NCI-H2029 treated with DMSO at 0.1 percent for 48 hours (cell line): ENCODE results near the gene RASA3.

Source experiments
- DNase-seq: peaks from one replicate; lab custom pipeline; 2025; lab: John Stamatoyannopoulos, UW

Gene RASA3

DNA sequence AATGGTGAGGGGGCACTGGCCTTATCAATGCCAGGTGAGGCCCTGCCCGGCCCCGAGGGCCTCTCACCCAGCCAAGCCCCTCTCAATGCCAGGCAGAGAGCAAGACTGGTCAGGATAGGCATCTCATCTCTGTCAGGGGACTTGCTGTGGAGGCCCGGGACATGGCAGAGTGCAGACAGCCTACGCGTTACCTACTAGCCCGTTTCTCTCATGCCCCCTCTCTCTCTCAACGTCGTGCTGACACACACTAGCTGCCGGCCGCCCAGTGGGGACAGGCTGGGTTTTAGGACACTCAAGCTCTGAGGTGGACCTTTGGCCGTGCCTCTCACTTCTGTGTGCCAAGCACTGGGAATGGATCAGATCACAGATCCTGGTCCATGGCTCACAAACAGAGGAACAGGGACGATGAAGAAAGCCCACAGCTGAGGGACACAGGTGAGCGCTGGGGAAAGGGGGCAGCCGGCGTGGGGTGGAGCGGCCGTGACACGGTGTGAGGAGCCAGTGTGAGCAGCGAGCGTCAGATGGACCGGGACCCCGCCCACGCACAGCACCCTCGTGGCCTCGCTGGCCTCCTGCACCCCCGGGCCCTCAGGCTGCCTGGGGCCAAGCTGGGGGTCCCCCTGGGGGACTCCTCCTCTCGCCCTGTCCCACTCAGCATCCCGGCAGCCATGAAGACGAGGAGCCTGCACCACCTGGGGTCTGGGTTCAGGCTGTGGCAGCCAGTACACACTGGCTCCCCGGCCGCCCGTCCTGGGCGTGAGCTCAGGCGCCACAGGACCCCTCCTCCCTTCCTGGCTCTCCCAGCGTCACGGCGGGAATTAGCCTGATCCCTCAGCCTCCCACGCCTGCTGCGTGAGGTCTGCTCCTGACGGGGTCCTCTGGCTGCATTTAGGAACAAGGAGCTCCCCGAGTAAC is 81.6 kb downstream of the RASA3 start:
- DNase-seq, result no peak

DNA sequence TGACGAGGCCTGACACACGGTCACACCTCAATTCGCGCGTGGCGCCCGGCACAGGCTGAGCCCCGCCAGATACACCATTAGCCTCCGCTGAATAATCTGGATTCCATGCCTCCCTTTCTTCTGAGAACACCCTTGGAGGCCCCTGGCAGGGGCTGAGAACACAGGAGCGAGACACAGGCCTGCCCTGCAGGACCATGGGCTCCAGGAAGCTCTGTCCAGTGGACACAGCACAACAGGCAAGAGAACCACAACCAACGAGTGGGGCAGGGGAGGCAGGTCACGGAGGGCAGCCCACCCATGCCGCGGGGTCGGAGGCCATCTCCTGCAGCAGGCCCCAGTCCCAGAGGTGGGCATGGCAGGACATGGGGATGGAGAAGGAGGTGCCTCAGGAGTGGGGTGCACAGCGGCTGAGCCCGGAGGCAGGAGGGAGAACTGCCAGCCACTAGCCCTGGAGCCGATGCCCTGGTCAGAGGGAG is 82.8 kb downstream of the RASA3 start:
- DNase-seq, result no peak

DNA sequence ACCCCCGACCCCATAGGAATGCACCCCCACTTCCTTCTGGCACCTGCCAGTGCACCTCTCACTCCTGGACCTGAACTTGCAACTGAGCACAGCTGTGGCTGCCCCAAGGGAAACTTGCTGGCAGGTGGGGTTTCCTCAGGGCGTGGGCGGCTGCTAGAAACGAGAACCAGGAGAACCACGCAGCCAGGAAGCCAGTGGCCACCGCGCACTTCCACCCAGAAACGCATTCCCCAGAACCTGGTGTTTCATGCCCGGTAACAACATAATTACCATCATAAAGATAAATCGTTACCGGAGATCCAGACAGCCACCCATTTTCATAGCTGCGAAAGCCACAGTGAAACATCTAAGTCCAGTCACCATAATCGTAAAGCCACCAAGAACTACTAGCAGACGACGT is 83.4 kb downstream of the RASA3 start:
- no peak for DNase-seq

DNA sequence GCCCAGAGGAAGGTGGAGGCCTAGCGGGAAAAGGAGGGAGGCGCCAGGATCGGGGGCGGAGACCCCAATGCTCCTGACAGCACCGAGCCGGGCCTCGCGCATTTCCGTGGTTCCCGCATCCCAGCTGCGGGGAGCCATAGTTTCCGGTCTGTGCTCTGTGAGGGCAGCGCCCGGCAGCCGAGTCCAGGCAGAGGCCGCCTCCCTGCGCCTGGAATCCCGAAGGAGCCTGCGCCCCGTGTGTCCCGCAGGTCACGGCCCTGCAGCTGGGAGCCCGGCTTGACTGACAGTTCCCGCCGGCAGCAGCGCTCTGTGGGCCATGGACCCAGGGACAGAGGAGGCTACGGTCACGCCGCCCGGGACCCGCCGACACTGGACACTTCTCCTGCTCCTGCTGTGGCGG is 84.0 kb downstream of the RASA3 start:
- no peak for DNase-seq

DNA sequence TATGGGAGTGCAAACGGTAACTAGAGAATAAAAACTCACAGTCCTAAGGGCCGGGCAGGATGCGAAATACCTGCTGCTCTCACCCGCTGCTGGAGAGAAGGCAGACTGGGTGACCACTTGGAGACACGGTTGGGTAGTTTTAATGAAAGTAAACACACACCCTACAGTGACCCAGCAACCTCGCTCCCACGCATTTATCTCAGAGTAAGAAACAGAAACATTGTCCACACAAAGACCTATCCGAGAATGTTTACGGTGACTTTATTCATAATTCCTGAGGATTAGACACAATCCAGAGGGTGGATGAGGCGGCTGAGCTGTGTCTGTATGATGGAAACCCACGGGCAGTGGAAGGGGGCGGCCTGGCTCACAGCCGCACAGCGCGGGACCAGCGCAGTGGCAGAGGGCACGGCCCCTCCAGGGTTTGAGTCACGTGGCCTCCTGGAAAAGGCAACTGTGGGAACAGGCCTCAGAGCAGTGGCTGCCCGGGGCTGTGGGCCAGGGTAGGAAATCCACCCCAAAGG is 85.0 kb downstream of the RASA3 start:
- peak; percentile 49 for DNase-seq

DNA sequence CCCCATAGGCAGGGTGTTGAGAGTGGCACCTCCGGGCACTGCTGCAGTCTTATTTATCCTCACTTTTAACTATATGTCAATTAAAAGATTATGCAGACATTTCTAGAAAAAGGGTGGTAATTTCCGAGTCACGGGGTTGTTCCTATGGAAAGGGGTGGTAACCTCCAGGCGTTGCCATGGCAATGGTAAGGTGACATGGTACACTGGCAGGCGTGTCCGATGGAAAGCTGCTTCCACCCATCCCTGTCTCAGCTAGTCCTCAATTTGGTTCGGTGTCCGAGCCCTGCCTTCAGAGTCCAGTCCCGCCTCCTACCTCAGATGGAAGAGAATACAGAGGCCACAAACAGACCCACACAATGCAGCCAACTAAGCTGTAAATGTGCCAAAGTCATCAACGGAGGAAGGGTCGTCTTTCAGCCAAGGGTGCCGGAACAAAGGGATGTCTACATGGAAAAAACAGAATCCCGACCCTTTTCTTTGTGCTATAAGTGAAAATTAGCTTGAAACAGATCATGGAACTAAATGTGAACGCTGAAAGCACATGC is 85.9 kb downstream of the RASA3 start:
- DNase-seq, result peak; percentile 56

DNA sequence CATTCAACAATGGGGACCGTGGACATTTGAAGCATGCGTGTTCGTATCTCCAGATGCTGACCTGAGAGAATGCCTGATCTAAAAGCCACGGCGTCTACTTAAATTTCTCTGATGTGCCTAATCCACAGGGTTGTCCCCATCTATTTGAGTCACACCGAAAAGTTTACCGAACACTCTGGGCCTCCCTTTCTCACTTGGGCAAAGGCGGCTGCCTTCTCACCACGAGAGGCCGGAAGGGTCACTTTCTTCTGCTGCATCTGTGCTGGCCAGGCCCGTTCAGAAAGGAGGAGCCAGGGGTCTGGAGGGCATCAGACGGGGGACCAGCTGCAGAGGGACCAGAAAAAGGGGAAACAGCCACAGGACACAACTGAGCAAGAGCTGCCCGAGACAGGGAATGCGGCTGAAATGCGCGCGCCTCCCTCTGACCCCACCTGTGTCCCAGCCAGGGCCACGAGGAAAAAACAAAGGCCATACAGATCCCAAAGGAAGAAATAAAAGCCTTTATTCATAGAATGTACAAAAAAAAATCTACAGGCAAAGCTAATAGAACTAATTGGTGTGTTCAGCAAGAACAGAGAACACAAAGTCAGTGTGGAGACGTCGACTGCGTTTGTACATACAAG is 87.2 kb downstream of the RASA3 start:
- DNase-seq, result no peak

DNA sequence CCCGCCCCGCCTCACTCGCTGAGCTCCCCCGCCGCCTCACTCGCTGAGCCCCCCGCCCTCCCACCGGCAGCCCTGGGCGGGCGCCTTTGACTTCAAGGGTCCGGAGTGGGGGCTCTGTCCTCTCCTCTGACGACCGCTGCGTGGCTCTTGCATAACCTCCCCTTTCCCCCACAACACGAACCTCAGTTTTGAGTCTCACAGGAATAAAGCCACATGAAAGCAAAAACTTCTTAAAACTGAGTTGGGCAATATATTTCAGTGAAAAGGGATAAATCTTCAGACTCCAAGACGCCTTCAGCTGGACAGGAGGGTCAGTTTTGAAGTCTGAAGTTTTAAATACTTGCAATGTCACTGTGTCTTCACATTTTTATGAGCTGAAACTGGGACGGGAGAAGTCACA is 87.9 kb downstream of the RASA3 start:
- DNase-seq, result no peak

DNA sequence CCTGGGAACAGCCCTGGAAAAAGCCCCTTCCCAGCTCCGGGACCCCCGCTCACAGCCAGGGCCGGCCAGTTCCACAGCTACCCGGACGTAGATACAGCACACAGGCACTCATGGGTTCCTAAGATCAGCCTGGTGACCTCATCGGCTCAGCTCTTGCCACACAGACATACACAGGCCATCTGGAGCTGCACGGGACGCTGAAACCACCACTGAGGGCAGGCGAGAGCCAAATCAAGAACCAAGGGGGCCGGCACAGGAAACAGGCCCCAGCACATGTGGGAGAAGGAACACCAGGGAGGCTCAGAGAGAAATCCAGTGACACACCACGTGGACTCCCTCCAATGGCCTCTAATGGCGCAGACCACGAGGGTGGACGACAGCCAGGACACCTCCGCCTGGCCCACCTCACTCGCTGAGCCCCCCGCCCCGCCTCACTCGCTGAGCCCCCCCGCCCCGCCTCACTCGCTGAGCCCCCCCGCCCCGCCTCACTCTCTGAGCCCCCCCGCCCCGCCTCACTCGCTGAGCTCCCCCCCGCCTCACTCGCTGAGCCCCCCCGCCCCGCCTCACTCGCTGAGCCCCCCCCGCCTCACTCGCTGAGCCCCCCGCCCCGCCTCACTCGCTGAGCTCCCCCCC is 88.9 kb downstream of the RASA3 start:
- peak; percentile 3 for DNase-seq

DNA sequence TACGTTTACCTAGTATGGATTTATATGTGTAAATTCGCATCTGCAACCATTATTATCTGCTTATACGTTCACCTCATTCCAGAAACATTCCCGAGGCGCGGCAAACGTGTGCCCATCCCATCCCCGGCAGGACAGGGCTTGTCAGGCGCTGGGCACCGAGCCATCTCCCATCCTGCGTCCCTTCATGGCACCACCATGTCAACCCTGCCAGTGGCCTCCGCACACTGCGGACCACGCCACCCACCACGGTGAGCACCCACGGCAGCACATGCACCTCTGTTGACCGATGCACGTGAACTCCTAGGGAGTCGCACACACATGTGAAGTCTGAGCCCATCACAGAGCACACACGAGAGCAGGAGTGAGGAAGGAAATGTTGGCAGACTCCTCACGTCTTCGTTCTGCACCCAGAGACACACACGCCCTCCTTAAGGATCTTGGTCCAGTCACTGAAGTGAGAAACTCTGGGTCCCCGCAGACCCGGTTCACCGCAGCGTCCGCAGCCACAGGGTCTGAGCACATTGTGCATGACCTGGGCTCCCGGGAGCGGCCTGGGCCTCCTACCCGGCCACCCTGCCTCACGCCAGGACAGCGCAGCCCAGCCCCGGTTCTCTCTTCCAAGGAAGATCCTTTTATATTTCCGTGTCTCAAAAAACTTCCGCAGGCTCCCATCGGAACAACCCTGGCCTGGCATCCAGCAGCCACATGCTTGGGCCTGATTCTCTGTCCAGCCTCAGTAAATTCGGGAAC is 90.2 kb downstream of the RASA3 start:
- DNase-seq, result no peak

DNA sequence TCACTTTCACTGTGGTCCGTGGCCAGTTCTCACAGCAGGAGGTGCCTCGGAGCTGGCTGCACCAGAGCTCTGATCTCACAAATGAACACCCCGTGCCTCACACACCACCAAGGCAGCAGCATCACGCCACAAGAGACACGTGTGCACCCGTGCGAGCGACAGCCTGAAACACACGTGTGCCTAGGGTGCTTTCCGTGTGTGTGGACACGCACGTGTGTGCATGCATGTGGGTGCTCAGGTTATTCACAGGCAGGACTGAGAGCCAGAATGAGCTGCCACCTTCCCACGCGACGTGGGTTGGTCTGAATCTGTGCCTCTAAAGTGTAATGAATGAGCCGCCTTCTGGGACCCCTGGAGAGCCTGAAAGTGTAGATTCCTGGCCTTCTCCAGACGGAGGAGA is 90.9 kb downstream of the RASA3 start:
- DNase-seq, result no peak

DNA sequence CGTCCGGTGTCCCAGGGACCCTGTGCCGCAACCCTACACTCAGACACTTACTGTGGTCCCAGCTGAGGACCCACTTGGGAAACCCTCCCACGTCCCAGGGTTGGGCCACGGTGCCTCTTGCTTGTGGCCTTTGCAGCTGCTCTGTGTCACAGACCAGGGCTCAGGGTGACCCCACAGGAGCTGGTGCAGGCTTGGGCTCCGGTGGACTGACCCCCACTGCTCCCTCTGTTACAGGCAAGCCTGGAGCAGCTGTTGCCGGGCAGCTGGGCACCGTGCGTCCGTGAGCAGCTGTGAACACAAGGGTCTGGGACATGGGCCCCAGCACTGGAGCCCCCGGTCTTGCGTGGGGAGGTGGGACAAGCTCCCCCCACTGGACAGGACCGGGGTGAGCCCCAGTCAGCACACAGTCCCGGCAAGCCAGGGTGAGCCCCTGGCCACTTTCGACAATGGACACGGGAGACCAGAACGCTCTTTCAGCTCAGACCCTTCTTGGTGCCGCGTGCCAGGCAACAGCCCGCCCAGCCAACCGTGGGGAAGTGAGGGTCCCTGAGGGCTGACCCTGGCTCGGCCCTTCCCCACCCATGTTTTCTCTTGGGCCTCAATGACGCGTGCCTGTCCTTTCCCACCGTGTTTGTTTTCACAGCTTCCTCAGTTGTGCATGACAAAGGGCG is 92.8 kb downstream of the RASA3 start:
- DNase-seq, result no peak

DNA sequence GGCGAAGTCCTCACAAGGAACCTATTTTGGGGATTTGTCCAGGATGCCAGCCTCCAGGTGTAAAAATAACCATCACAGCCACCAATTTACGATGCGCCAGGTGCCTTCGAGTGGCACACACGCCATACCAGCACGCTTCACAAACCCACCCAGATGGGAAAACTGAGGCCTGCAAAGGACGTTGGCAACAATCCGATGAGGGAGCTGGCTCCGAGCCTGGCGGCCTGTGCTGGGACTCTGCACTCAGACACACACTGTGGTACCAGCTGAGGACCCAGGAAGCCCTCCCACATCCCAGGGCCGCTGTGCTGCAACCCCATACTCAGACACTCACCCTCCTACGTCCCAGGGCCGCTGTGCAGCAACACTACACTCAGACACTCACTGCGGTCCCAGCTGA is 93.5 kb downstream of the RASA3 start:
- no peak for DNase-seq

DNA sequence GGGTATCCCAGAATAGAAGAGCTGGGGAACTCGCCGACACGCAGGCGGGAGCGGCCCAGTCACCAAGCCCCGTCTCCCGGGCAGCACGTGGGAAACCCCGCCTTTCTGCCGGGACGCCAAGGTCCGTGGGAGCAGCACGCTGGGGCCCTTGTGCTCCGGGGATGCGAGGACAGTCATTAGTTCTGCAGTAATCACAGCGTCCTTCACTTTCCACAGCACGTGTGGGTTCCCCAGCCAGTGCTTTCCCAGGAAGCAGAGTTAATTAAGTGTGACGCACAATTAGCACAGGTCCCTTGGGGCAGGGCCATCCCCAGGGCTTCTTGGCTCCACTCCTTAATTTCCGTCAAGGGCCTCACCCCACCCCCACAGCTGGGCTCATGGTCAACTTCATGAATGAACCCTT is 94.2 kb downstream of the RASA3 start:
- no peak for DNase-seq

DNA sequence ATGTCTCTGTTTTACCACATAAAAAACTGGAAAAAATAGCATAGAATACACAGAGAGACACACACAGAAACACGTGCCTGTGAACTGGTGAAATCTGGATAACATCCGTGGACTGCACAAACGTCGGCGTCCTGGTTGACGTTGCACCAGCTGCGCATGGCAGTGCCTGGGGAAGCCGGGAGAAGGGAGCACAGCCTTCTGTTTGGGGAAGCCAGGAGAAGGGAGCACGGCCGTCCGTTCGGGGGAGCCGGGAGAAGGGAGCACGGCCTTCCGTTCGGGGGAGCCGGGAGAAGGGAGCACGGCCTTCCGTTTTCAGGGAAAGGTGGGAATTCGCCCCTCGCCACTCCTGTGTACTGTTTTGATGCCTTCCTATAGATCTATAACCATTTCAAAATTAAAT is 94.7 kb downstream of the RASA3 start:
- DNase-seq, result no peak

DNA sequence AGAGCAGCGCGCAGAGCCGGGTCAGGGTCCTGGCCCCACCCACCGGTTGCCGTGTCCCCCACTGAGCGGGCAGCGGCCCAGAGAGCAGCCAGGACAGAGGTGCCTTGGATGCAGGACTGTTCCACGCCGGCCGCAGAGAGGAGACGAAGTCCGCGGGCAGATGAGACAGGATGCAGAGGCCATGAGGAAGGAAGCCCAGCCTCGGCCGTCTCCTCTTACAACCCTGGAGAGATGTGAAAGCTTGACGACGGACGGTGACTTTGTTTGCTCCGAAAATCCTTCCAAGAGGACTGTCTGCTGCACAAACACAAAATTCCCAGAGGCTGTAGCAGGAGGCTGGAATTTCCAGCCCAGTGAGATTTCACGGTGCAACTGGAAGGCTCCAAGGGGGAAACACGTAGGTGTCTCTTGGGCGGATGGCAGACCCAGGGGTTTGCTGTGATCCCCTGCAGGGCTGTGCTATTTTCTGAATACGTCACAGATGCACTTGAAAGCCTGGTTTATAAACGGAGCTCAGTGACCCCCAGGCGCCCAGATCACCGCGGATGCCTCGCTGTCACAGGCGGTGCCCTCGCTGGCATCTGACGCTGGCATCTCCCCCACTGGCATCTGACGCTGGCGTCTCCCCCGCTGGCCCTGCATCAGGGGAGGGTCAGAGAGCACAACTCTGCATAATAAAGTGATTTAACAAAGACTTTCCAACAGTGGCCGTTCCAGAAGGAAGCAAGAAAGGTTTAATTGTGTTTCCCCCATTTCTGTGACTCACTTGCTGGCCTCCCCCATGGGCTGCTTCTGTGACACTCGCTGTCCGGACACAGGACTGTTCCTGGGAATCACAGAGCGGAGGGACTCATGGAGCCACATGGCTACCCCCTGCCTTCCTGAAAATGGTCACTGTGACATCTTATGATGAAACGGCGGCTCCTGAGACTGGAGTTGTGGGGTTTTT is 96.6 kb downstream of the RASA3 start:
- DNase-seq, result no peak

DNA sequence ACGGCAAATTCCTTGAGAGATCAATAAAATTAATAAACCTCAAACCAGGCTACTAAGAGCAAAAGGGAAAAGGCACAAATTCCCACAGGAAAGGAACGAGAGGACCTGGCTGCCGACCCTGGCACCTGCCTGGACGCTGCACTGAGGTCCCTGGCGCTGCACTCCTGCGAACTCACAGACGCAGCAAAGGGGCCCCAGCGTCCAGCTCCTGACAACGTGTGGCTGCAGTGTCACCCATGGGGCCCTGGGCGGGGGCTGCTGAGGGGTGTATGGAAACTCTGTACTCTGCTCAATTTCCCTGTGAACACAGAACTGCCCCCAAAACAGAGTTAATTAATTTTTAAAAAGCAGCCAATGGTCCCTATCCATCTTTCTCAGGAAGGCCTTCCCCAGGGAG is 97.2 kb downstream of the RASA3 start:
- DNase-seq, result no peak

DNA sequence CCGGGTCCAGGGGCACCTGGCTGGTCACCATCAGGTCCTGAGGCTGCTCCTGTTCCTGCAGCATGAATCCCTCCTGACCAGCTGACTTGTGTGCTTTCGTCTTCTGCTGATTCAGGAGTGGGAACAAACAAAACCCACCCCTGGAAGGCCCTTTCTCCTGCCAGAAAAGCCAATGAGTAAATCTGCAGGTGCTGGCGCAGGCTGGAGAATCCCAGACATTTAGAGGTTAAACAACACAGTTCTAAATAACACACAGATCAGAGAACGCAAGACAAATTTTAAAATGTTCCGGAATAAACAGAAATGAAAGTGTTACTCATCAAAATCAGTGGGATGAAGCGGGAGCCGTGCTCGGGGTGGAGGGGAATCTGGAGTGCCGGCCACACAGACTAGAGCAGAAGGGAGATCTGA is 97.9 kb downstream of the RASA3 start:
- no peak for DNase-seq

DNA sequence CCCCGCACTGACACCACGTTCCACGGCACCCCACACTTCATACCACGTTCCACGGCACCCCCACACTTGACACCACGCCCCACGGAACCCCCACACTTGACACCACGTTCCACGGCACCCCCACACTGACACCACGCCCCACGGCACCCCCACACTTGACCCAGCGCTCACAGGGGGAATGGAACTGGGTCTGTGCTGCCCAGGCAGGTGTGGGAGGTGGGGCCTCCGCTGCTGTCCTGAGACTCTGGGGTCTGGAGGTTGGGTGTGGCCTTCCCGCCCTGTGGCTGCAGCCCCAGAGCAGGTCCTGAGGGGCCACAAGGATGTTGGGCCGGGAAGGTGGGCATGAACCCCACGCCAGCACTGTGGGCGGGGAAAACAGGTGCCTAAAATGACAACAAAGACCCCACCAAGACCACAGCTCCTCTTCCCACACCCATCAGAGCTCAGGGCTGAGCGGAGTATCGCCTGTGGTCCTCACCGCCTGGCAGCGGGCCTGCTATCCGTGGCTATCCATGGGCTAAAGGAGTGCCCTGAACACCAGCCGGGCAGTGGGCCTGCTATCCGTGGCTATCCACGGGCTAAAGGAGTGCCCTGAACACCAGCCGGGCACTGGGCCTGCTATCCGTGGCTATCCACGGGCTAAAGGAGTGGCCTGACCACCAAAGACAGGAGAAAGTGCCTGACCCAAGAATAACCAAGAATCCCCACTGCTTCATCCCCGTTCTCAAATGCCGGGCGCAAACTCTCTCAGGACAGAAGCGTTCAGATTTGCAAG is 98.7 kb downstream of the RASA3 start:
- no peak for DNase-seq
